WTC11 (cell line): ENCODE results near the gene MARCHF10. TPM values are rescaled to one million over a fixed set of nuclear protein-coding genes. Genes with fewer than 3 reads are reported as not detected.
"Not testable (repeated sequence)": the region's sequence is repeated elsewhere in the genome, so short reads cannot be mapped to it uniquely, and the experiment has no call there.

Source experiments
- ATAC-seq: fragments of 200-7000 bp; cut with Tn5 transposase; 2 replicates; pipeline ENCODE4 v1.10.0; 2021; ENCODE audit warnings: mild to moderate bottlenecking, moderate library complexity
- CTCF ChIA-PET: fragments of 300-600 bp; sonication (Branson Sonifier 250); formaldehyde crosslinking; loops from one replicate; lab custom pipeline; 2021; ENCODE audit warnings: antibody characterized with exemption; lab: Charles Lee
- POLR2A ChIA-PET: fragments of 350-600 bp; sonication (Branson Sonifier 250); formaldehyde crosslinking; loops from one replicate; lab custom pipeline; 2021; ENCODE audit warnings: antibody characterized with exemption; lab: Charles Lee
- DNase-seq: peaks from one replicate; pipeline ENCODE4 v3.0.0; 2021; ENCODE audit warnings: low spot score
- H3K27ac Mint-ChIP-seq: 2 replicates; pipeline ENCODE4 v1.8.0; 2021; ENCODE audit warnings: mixed read lengths
- H3K27me3 Mint-ChIP-seq: 2 replicates; pipeline ENCODE4 v1.8.0; 2021; ENCODE audit warnings: low read depth, mild to moderate bottlenecking, moderate library complexity, mixed read lengths
- H3K36me3 Mint-ChIP-seq: 2 replicates; pipeline ENCODE4 v1.8.0; 2021; ENCODE audit warnings: mixed read lengths
- H3K4me1 Mint-ChIP-seq: 2 replicates; pipeline ENCODE4 v1.8.0; 2022; ENCODE audit warnings: mixed read lengths
- H3K4me3 Mint-ChIP-seq: 2 replicates; pipeline ENCODE4 v1.8.0; 2021; ENCODE audit warnings: mild to moderate bottlenecking, moderate library complexity, mixed read lengths
- H3K9me3 Mint-ChIP-seq: 2 replicates; pipeline ENCODE4 v1.8.0; 2021; ENCODE audit warnings: mixed read lengths
- ATF1 ChIP-seq: sonication (generic); formaldehyde crosslinking; IDR thresholded peaks from 2 replicates; pipeline ENCODE4 v1.8.1; 2023; ENCODE audit warnings: mild to moderate bottlenecking, moderate library complexity, missing genetic modification reagents
- ATF2 ChIP-seq: sonication (generic); formaldehyde crosslinking; IDR thresholded peaks from 2 replicates; pipeline ENCODE4 v1.8.1; 2022; ENCODE audit warnings: low read depth, missing genetic modification reagents, borderline replicate concordance
- CREB1 ChIP-seq: sonication (generic); formaldehyde crosslinking; IDR thresholded peaks from 2 replicates; pipeline ENCODE4 v1.8.0; 2023; ENCODE audit warnings: mild to moderate bottlenecking, missing genetic modification reagents
- EMX1 ChIP-seq: fragments of 250-450 bp; sonication (Bioruptor Pico); IDR thresholded peaks from 2 replicates; pipeline ENCODE4 v1.8.0; 2021; ENCODE audit warnings: mild to moderate bottlenecking
- FOXJ3 ChIP-seq: sonication (generic); formaldehyde crosslinking; IDR thresholded peaks from 2 replicates; pipeline ENCODE4 v1.9.0; 2021; ENCODE audit warnings: missing genetic modification reagents, mild to moderate bottlenecking, borderline replicate concordance
- FOXP1 ChIP-seq: sonication (generic); formaldehyde crosslinking; IDR thresholded peaks from 2 replicates; pipeline ENCODE4 v1.8.0; 2022; ENCODE audit warnings: missing genetic modification reagents, mild to moderate bottlenecking, moderate library complexity, borderline replicate concordance
- GABPB1 ChIP-seq: sonication (generic); formaldehyde crosslinking; IDR thresholded peaks from 2 replicates; pipeline ENCODE4 v1.8.1; 2023; ENCODE audit warnings: mild to moderate bottlenecking, missing genetic modification reagents
- HMGA2 ChIP-seq: fragments of 250-450 bp; sonication (Bioruptor Pico); IDR thresholded peaks from 2 replicates; pipeline ENCODE4 v1.4.0; 2021; ENCODE audit warnings: mild to moderate bottlenecking, moderate library complexity
- IRF1 ChIP-seq: sonication (generic); formaldehyde crosslinking; IDR thresholded peaks from 2 replicates; pipeline ENCODE4 v1.8.0; 2023; ENCODE audit warnings: missing genetic modification reagents
- ZNF396 ChIP-seq: fragments of 250-450 bp; sonication (Bioruptor Pico); IDR thresholded peaks from 2 replicates; pipeline ENCODE4 v1.8.0; 2021; ENCODE audit warnings: mild to moderate bottlenecking, moderate library complexity, borderline replicate concordance
- ZNF416 ChIP-seq: fragments of 250-450 bp; sonication (Bioruptor Pico); IDR thresholded peaks from 2 replicates; pipeline ENCODE4 v1.9.0; 2021; ENCODE audit warnings: mild to moderate bottlenecking, inconsistent platforms
- ZNF425 ChIP-seq: fragments of 250-450 bp; sonication (Bioruptor Pico); conservative IDR thresholded peaks from 2 replicates; pipeline ENCODE4 v1.9.0; 2021; ENCODE audit warnings: mild to moderate bottlenecking
- ZNF532 ChIP-seq: fragments of 250-450 bp; sonication (Bioruptor Pico); IDR thresholded peaks from 2 replicates; pipeline ENCODE4 v1.9.0; 2021; ENCODE audit warnings: mild to moderate bottlenecking, borderline replicate concordance
- ZNF671 ChIP-seq: fragments of 250-450 bp; sonication (Bioruptor Pico); IDR thresholded peaks from 2 replicates; pipeline ENCODE4 v1.8.0; 2021; ENCODE audit warnings: mild to moderate bottlenecking
- total RNA-seq: library from RNA; stranded (reverse); gene quantifications from 3 replicates; pipeline ENCODE4 v1.2.3, GENCODE V29; 2021
- TF ChIP-seq, protein P1 (sequence below): sonication (generic); formaldehyde crosslinking; IDR thresholded peaks from 2 replicates; pipeline ENCODE4 v1.8.1; 2023; ENCODE audit warnings: mild to moderate bottlenecking, moderate library complexity, missing genetic modification reagents
- TF ChIP-seq, protein P2 (sequence below): sonication (generic); formaldehyde crosslinking; IDR thresholded peaks from 2 replicates; pipeline ENCODE4 v1.8.0; 2022; ENCODE audit warnings: mild to moderate bottlenecking, missing genetic modification reagents
- TF ChIP-seq, protein P3 (sequence below): fragments of 250-450 bp; sonication (Bioruptor Pico); IDR thresholded peaks from 2 replicates; pipeline ENCODE4 v1.9.0; 2021; ENCODE audit warnings: moderate library complexity, mild to moderate bottlenecking, inconsistent platforms, borderline replicate concordance

MARCHF10 gene
- total RNA-seq, 1 experiment from 2014 or later, result 1.0 TPM

DNA sequence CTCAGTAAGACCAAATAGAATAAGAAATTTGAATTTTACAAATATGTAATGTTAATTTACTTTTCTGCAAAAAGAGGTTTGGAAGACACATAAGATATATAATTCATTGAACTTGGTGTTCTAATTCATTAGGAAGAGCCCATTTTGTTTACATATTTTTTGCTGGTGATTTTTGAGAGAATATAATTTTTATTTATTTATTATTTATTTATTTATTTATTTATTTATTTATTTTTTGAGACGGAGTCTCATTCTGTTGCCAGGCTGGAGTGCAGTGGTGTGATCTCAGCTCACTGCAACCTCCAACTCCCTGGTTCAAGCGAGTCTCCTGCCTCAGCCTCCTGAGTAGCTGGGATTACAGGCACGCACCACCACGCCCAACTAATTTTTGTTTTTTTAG is 25.7 kb upstream of the MARCHF10 start:
- peak; percentile 80 for TF ChIP-seq HMGA2 (CRISPR knock-in tag)
- H3K27me3 Mint-ChIP-seq, CTCF ChIA-PET, H3K4me1 Mint-ChIP-seq, DNase-seq, H3K4me3 Mint-ChIP-seq, H3K27ac Mint-ChIP-seq, H3K36me3 Mint-ChIP-seq, ATAC-seq, POLR2A ChIA-PET: not testable (repeated sequence)
- H3K9me3 Mint-ChIP-seq, result peaks cover 18% of the 10 kb centered on the region

GRCh38 chr17:62832405-62832804 is 24.3 kb upstream of the MARCHF10 start:
- TF ChIP-seq FOXJ3 (CRISPR knock-in tag) (no peak), ZNF532 (CRISPR knock-in tag) (no peak), CREB1 (CRISPR knock-in tag) (no peak), ZNF396 (CRISPR knock-in tag) (no peak), ZNF416 (CRISPR knock-in tag) (no peak), IRF1 (CRISPR knock-in tag) (no peak), ATF1 (CRISPR knock-in tag) (no peak), ZNF671 (CRISPR knock-in tag) (no peak), ZNF425 (CRISPR knock-in tag) (no peak), FOXP1 (CRISPR knock-in tag) (no peak), ATF2 (CRISPR knock-in tag) (no peak), GABPB1 (CRISPR knock-in tag) (no peak), EMX1 (CRISPR knock-in tag) (no peak)
- TF ChIP-seq, protein P1, sequence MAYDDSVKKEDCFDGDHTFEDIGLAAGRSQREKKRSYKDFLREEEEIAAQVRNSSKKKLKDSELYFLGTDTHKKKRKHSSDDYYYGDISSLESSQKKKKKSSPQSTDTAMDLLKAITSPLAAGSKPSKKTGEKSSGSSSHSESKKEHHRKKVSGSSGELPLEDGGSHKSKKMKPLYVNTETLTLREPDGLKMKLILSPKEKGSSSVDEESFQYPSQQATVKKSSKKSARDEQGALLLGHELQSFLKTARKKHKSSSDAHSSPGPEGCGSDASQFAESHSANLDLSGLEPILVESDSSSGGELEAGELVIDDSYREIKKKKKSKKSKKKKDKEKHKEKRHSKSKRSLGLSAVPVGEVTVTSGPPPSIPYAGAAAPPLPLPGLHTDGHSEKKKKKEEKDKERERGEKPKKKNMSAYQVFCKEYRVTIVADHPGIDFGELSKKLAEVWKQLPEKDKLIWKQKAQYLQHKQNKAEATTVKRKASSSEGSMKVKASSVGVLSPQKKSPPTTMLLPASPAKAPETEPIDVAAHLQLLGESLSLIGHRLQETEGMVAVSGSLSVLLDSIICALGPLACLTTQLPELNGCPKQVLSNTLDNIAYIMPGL (CRISPR knock-in tag), result no peak
- TF ChIP-seq, protein P2, sequence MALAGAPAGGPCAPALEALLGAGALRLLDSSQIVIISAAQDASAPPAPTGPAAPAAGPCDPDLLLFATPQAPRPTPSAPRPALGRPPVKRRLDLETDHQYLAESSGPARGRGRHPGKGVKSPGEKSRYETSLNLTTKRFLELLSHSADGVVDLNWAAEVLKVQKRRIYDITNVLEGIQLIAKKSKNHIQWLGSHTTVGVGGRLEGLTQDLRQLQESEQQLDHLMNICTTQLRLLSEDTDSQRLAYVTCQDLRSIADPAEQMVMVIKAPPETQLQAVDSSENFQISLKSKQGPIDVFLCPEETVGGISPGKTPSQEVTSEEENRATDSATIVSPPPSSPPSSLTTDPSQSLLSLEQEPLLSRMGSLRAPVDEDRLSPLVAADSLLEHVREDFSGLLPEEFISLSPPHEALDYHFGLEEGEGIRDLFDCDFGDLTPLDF, result no peak
- TF ChIP-seq, protein P3, sequence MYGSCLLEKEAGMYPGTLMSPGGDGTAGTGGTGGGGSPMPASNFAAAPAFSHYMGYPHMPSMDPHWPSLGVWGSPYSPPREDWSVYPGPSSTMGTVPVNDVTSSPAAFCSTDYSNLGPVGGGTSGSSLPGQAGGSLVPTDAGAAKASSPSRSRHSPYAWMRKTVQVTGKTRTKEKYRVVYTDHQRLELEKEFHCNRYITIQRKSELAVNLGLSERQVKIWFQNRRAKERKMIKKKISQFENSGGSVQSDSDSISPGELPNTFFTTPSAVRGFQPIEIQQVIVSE (CRISPR knock-in tag), result no peak
- CTCF ChIA-PET, result no interaction called here

DNA sequence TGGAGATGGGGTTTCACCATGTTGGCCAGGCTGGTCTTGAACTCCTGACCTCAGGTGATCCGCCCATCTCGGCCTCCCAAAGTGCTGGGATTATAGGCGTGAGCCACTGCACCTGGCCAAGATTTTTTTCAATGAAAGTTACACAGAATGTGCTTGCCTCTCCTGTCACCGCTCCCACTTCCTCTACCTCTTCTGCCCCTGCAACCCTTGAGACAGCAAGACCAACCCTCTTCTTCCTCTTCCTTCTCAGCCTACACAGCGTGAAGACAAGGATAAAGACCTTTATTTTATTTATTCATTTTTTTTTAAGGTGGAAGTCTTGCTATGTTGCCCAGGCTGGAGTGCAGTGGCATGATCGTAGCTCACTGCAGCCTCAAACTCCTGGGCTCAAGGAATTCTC is 23.0 kb upstream of the MARCHF10 start:
- H3K36me3 Mint-ChIP-seq, DNase-seq, ATAC-seq, H3K27ac Mint-ChIP-seq, POLR2A ChIA-PET, H3K9me3 Mint-ChIP-seq, H3K4me1 Mint-ChIP-seq, H3K27me3 Mint-ChIP-seq, H3K4me3 Mint-ChIP-seq, CTCF ChIA-PET: not testable (repeated sequence)

More at GRCh38 chr17:62832405-62832804, 24.3 kb upstream of the MARCHF10 start:
- POLR2A ChIA-PET, result no interaction called here
- no peak for DNase-seq
- ATAC-seq, result no peak
- H3K27ac Mint-ChIP-seq, result no peak overlapping the region
- H3K9me3 Mint-ChIP-seq, result peaks cover 9% of the 10 kb centered on the region
- no peaks in the 10 kb centered on the region for H3K27me3 Mint-ChIP-seq
- H3K4me1 Mint-ChIP-seq, result no peaks in the 10 kb centered on the region
- H3K4me3 Mint-ChIP-seq, result no peak overlapping the region
- no peaks in the 10 kb centered on the region for H3K36me3 Mint-ChIP-seq
